Fibroblast of skin of right quadriceps (primary cell): ENCODE results near the gene EGLN1.

Source experiments
- DNase-seq: peaks from one replicate; pipeline ENCODE4 v3.0.0-alpha.2; 2013

EGLN1 gene

GRCh38 chr1:231322880-231323530 is 99.1 kb downstream of the EGLN1 start:
- DNase-seq, result no peak

- DNase-seq, result no peak
Measured at GRCh38 chr1:231319080-231319479, 103.0 kb downstream of the EGLN1 start.

- DNase-seq, result no peak
Measured at GRCh38 chr1:231318568-231318967, 103.5 kb downstream of the EGLN1 start.

- DNase-seq, result no peak
Measured at GRCh38 chr1:231318015-231318355, 104.1 kb downstream of the EGLN1 start.

- DNase-seq, result no peak
Measured at GRCh38 chr1:231317306-231318014, 104.6 kb downstream of the EGLN1 start.

GRCh38 chr1:231315887-231316286 is 106.2 kb downstream of the EGLN1 start:
- DNase-seq, result peak; percentile 22
